Left lobe of liver (tissue), 2 donors: ENCODE results near the gene SYNGR1. TPM values are rescaled to one million over a fixed set of nuclear protein-coding genes. Genes with fewer than 3 reads are reported as not detected.
"Not testable (repeated sequence)": the region's sequence is repeated elsewhere in the genome, so short reads cannot be mapped to it uniquely, and the experiment has no call there.

Experiments
- ATAC-seq: fragments of 200-7000 bp; cut with Tn5 transposase; one replicate; pipeline ENCODE4 v1.9.1; 2020; ENCODE audit warnings: mild to moderate bottlenecking, moderate library complexity
- DNase-seq: peaks from one replicate; pipeline ENCODE4 v3.0.0-alpha.2; 2020; ENCODE audit warnings: low spot score
- total RNA-seq: library from RNA; stranded (reverse); gene quantifications from one replicate; pipeline ENCODE4 v1.2.1, GENCODE V29; 2021
- donor health status: DM: no; HTN: no; CAD: no; lungs with moderate emphysema.
- donor health status: DM: no; HTN: yes; CAD: no.

The SYNGR1 gene
- total RNA-seq, 1 donor from 2014 or later, result 2.9 TPM

DNA sequence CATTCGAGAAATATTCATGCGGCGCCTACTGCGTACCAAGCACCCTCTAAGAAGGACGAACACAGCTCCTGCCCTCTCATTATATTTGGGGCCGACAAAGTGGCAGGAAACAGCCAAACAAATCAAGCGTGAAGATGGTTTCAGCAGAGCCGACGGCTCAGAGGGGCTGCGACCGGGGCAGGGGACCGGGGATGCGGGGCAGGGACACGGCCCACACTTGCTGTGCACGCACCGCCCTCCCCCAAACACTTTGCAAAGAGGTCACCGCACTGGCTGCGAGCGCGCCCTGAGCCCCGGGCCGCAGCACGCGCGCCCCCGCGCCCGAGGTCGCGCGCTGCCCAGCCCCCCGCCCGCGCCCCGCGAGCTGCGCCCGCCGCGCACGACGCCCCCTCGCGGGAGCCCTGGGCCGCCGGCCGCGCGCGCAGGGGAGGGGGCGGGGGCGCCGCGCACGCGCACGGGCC, 255 bp upstream of the SYNGR1 start:
- DNase-seq, result no peak
- peak; percentile 79 for ATAC-seq

GRCh38 chr22:39350757-39351688, 1.2 kb downstream of the SYNGR1 start:
- ATAC-seq (no peak), DNase-seq (no peak)

GRCh38 chr22:39351689-39352214, 2.0 kb downstream of the SYNGR1 start:
- DNase-seq (no peak), ATAC-seq (no peak)

GRCh38 chr22:39352306-39352891, 2.6 kb downstream of the SYNGR1 start:
- no peak for ATAC-seq

DNA sequence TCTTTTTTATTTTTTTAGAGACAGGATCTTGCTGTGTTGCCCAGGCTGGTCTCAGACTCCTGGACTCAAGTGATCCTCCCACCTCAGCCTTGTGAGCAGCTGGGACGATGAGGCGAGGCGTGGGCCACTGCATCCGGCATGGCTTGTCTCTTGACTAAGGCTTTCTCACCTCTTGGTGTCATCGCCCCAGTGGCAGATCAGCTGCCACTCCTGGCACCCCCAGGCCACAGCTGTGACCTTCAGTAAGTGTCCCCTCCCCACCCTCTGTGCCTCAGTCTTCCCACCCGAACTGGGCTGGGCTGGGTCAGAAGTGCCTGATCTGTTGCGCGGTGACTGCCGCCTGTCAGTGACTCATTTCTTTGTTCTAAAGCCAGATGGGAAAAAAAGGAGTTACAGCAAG, 3.6 kb downstream of the SYNGR1 start:
- ATAC-seq (no peak), DNase-seq (no peak)

More at GRCh38 chr22:39352306-39352891, 2.6 kb downstream of the SYNGR1 start:
- DNase-seq, result no peak

- ATAC-seq, result no peak
- DNase-seq, result no peak
Observed at GRCh38 chr22:39355080-39355479, 5.3 kb downstream of the SYNGR1 start.

GRCh38 chr22:39355805-39356204, 6.0 kb downstream of the SYNGR1 start:
- not testable (repeated sequence) for DNase-seq, ATAC-seq

DNA sequence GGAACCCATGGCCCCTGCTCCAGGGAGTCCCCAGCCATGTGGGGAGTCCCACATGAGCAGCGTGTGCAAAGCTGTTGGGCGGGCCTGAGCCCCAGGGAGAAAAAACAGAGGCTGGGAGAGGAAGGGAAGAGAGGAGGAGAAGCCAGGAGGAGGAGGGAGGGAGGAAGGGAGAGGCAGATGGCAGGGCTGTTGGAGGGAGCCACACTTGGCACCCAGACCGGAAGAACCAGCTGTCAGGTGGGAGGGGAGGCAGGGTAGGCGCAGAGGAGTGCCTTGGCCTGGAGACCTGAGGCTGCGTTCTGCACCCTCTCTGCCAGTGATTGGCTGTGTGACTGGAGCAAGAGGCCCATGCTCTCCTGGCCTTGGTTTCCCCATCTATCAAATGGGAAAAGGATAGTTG, 6.7 kb downstream of the SYNGR1 start:
- no peak for ATAC-seq
- no peak for DNase-seq

- not testable (repeated sequence) for DNase-seq, ATAC-seq
Observed at GRCh38 chr22:39357110-39358108, 7.6 kb downstream of the SYNGR1 start.

- not testable (repeated sequence) for ATAC-seq
Observed at GRCh38 chr22:39358197-39358596, 8.4 kb downstream of the SYNGR1 start.

GRCh38 chr22:39359659-39360195, 9.9 kb downstream of the SYNGR1 start:
- no peak for ATAC-seq
- DNase-seq, result no peak

More at GRCh38 chr22:39358197-39358596, 8.4 kb downstream of the SYNGR1 start:
- DNase-seq, result not testable (repeated sequence)

- ATAC-seq, result no peak
Observed at GRCh38 chr22:39360242-39360641, 10.5 kb downstream of the SYNGR1 start.

DNA sequence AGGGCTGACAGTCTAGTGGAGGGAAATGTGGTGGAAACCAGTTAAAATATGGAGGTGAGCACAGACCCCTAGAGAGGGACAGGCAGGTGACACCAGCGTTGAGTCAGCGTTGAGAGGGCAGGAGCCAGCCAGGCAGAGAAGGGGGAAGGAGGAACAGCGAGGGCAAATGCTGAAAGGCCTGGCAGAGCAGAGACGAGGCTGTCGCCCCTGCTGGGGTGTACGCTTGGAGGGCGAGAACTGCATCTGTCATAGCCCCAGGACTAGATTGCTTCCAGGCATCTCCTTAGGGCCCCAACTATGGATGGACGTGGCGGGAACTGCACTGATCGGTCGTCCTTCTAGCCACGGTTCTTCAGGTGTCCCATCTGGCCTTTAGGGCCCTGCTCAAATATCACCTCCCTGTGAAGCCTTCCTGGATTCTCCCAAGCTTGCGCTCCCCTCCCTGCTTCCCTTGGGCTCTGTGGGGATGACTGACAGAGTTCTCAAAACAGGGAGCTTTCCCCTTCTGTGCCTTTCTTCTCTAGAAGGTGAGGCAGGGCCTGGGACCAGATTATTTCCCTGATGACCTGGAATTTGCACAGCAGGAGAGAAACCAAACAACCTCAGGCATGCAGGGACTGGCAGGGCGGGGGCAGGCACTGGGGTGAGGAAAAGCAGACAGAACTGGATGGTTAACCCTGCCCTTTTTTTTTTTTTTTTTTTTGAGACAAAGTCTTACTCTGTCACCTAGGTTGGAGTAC, 11.1 kb downstream of the SYNGR1 start:
- DNase-seq (no peak), ATAC-seq (no peak)

More at GRCh38 chr22:39360242-39360641, 10.5 kb downstream of the SYNGR1 start:
- no peak for DNase-seq

DNA sequence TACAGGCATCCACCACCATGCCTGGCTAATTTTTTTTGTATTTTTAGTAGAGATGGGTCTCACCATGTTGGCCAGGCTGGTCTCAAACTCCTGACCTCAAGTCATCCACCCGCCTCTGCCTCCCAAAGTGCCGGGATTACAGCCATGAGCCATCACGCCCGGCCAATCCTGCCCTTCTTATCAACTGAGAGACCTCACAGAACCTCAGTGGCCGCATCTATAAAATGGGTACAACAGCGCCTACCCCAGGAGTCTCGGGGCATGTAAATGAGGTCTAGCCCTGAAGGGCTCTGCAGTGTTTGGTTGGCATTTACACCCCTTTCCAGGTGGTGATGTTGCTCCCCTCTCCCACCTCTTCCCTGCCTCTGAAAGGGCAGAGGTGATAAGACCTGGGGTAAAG, 11.7 kb downstream of the SYNGR1 start:
- no peak for ATAC-seq
- no peak for DNase-seq

DNA sequence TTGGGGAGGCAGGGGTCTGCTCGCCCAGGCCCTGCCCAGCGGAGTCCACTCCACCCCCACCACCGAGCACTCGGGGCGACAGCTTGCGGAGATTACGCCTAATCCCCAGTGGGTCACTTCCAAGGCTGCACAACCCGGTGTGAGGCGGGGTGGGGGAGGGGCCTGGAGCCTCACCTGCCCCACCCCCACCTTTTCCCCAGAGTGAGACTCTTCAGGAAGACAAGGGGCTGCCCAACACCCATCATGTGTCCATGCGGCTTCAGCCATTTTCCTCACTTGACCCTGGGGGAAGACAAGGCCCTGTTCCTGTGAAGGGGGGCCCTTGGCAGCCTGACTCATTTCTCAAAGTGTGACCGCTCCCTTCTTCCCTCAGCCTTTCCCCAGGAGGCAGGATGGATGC, 12.5 kb downstream of the SYNGR1 start:
- ATAC-seq, result no peak
- DNase-seq, result no peak

DNA sequence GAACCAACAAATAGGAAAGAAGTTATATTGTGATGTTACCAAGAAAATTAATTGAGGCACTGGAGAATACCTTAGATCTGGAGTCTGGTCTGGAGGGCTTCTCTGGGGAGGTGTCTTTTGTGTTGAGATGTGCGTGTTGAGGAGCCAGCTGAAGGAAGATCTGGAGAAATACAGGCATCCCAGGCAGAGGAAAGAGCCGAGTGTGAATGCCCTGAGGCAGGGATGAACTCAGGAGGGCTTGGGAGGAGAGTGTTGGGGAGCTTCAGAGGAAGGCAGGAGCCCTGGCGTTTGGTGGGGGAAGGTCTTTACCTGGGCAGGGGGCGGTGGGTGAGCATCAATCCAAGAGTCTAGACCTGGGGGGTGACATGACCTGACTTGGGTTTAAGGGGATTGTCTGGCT, 13.1 kb downstream of the SYNGR1 start:
- DNase-seq (no peak), ATAC-seq (no peak)

DNA sequence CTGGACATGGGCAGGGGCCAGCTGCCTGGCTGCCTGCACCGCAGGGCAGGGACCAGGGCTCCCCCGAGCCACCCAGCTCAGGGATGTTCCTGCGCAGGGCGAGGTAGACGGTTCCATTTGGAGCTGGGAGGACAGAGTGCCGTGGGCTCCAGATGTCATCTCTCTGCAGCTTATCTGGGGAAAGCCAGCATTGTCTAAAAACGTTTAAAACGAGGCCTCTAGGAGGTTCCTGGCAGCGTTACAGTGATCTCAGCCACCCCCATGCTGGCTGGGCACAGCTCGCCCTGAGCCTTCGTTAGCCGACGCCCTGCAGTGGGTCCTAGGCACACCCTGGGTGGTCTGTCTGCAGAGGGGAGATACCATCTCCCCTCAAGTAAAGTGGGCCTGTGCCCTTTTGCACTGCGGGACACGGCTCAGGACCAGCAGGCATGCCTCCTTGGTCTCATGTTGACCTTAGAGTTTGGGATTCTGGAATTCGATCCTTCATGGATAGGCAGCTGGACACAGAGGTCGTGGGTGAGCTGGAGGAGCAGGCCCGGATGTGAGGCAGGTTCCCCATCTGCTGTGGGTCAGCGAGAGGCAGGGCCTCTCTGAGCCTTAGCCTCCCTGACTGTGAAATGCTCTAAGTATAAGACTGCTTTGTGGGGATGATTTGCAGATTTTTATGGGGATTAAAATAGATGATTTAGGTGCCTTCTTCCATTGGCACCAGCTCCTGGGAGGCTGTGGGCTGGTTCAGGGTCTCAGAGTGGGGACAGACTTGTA, 14.1 kb downstream of the SYNGR1 start:
- ATAC-seq (no peak), DNase-seq (no peak)

- ATAC-seq (no peak), DNase-seq (no peak)
Observed at GRCh38 chr22:39364714-39365491, 15.1 kb downstream of the SYNGR1 start.
